Common myeloid progenitor, CD34-positive (primary cell): ENCODE results near the gene ZMYND10.
A peak's percentile ranks its signal among the peaks of the same experiment; 100 is the strongest.

Experiments
- CTCF ChIA-PET: fragments of 350-600 bp; sonication (Branson Sonifier 250); formaldehyde crosslinking; loops from one replicate; lab custom pipeline; 2021; ENCODE audit warnings: antibody characterized with exemption; lab: Charles Lee
- POLR2A ChIA-PET: fragments of 350-600 bp; sonication (Branson Sonifier 250); formaldehyde crosslinking; loops from one replicate; lab custom pipeline; 2021; ENCODE audit warnings: antibody characterized with exemption; lab: Charles Lee
- DNase-seq, 3 donors: peaks; one replicate each; pipeline versions ENCODE4 v3.0.0 to v3.0.0-alpha.2; 2013
- H3K27ac ChIP-seq, 2 experiments: 1 replicate in 1 of 2; 2 replicates in 1 of 2; pipeline ENCODE4 v1.7.0; 2013; ENCODE audit warnings: inconsistent platforms in 2 of 2, low read length in 2 of 2, mild to moderate bottlenecking in 2 of 2, low read depth in 1 of 2, moderate library complexity in 1 of 2; ENCODE audit not compliant: severe bottlenecking in 2 of 2, insufficient read depth in 1 of 2, poor library complexity in 1 of 2
- H3K27me3 ChIP-seq, 5 experiments: replicated peaks in 2 of 5; 1 replicate in 3 of 5; 2 replicates in 2 of 5; pipeline versions ENCODE4 v1.6.1 to v1.7.0; 2013; ENCODE audit warnings: low read length in 4 of 5, mild to moderate bottlenecking in 2 of 5, moderate library complexity in 2 of 5, inconsistent platforms in 1 of 5; ENCODE audit not compliant: insufficient read depth in 5 of 5, control insufficient read depth in 4 of 5
- H3K36me3 ChIP-seq, 4 experiments: 1 replicate in 2 of 4; 2 replicates in 2 of 4; pipeline versions ENCODE4 v1.6.1 to v1.7.0; 2013; ENCODE audit warnings: low read length in 3 of 4, control low read depth in 1 of 4, mild to moderate bottlenecking in 1 of 4; ENCODE audit not compliant: control insufficient read depth in 4 of 4, insufficient read depth in 4 of 4
- H3K4me1 ChIP-seq, 4 experiments: 1 replicate in 3 of 4; 2 replicates in 1 of 4; pipeline versions ENCODE4 v1.6.1 to v1.7.1; 2013; ENCODE audit warnings: low read length in 3 of 4, mild to moderate bottlenecking in 3 of 4, control low read depth in 1 of 4, inconsistent platforms in 1 of 4, moderate library complexity in 1 of 4; ENCODE audit not compliant: control insufficient read depth in 4 of 4, insufficient read depth in 4 of 4; ENCODE audit errors: control extremely low read depth in 1 of 4
- H3K4me3 ChIP-seq, 7 experiments: 1 replicate in 4 of 7; 2 replicates in 3 of 7; pipeline versions ENCODE4 v1.5.1 to v1.7.0; 2013; ENCODE audit warnings: mild to moderate bottlenecking in 7 of 7, low read length in 6 of 7, moderate library complexity in 6 of 7, inconsistent platforms in 2 of 7, low read depth in 2 of 7, control low read depth in 1 of 7; ENCODE audit not compliant: insufficient read depth in 4 of 7, control insufficient read depth in 1 of 7; ENCODE audit errors: extremely low read depth in 1 of 7
- H3K9me3 ChIP-seq, 5 experiments: 1 replicate in 4 of 5; 2 replicates in 1 of 5; pipeline versions ENCODE4 v1.6.1 to v1.7.1; 2013; ENCODE audit warnings: low read length in 4 of 5, mild to moderate bottlenecking in 2 of 5, inconsistent platforms in 1 of 5, low read depth in 1 of 5, moderate library complexity in 1 of 5; ENCODE audit not compliant: control insufficient read depth in 4 of 5, insufficient read depth in 2 of 5; ENCODE audit errors: control extremely low read depth in 1 of 5
- WGBS: methylation state at CpG from one replicate; pipeline ENCODE4 v1.1.5; 2013; ENCODE audit not compliant: insufficient coverage; 5-methylcytosine and 5-hydroxymethylcytosine counted together

Gene ZMYND10

GRCh38 chr3:50354850-50355249 lies 9.3 kb upstream of the ZMYND10 start:
- Histone ChIP-seq H3K4me3 (no peak overlapping the region), H3K4me1 (peaks cover 13 to 64% (median 57%) of the 10 kb centered on the region in 4 experiments)
- CTCF ChIA-PET: interaction anchor here (1.6 to 4.3 kb wide), 4 partner anchors 7 to 31 kb away, joined by 7 to 29 read pairs (median 14); partner anchors contain the start of gene ZMYND10

GRCh38 chr3:50354186-50354764 lies 8.7 kb upstream of the ZMYND10 start:
- H3K27ac ChIP-seq: no peak overlapping the region
- DNase-seq: peak in 1 of 3 donors; percentile 24
- no peaks in the 10 kb centered on the region for H3K27me3 ChIP-seq
- H3K4me1 ChIP-seq: peaks cover 13 to 66% (median 60%) of the 10 kb centered on the region in 4 experiments
- WGBS: 95% methylated on average over 4 of the region's 5 CpGs
- no peaks in the 10 kb centered on the region for H3K9me3 ChIP-seq
- H3K4me3 ChIP-seq: no peak overlapping the region
- CTCF ChIA-PET: interaction anchor here (1.0 to 4.3 kb wide), 11 partner anchors 7 to 216 kb away, joined by 3 to 29 read pairs (median 5); no protein-coding TSS in a partner anchor
- POLR2A ChIA-PET: no interaction called here
- H3K36me3 ChIP-seq: peaks cover 0 to 62% (median 39%) of the 10 kb centered on the region in 4 experiments

More at GRCh38 chr3:50354850-50355249, 9.3 kb upstream of the ZMYND10 start:
- POLR2A ChIA-PET: no interaction called here
- DNase-seq: no peak
- H3K27ac ChIP-seq: no peak overlapping the region
- H3K36me3 ChIP-seq: peaks cover 0 to 61% (median 38%) of the 10 kb centered on the region in 4 experiments
- H3K27me3 ChIP-seq: no peaks in the 10 kb centered on the region
- WGBS: 98% methylated on average over 6 of the region's 7 CpGs
- no peaks in the 10 kb centered on the region for H3K9me3 ChIP-seq

- ChIA-PET CTCF (interaction anchor here (0.9 to 3.8 kb wide), 13 partner anchors 10 to 217 kb away, joined by 3 to 18 read pairs (median 5); no protein-coding TSS in a partner anchor), POLR2A (interaction anchor here (0.9 kb wide), 1 partner anchor 16 kb away, joined by 5 read pairs; no protein-coding TSS in a partner anchor)
- peaks cover 13 to 61% (median 53%) of the 10 kb centered on the region in 4 experiments for H3K4me1 ChIP-seq
- H3K9me3 ChIP-seq: no peaks in the 10 kb centered on the region
- peak overlapping the region in 1 of 2 experiments; percentile 43 for H3K27ac ChIP-seq
- no peak overlapping the region for H3K4me3 ChIP-seq
- 88% methylated on average over 9 of the region's 12 CpGs for WGBS
- DNase-seq: no peak
- no peaks in the 10 kb centered on the region for H3K27me3 ChIP-seq
- peaks cover 3 to 70% (median 45%) of the 10 kb centered on the region in 4 experiments for H3K36me3 ChIP-seq
Observed at GRCh38 chr3:50353245-50354004, 7.9 kb upstream of the ZMYND10 start.

DNA sequence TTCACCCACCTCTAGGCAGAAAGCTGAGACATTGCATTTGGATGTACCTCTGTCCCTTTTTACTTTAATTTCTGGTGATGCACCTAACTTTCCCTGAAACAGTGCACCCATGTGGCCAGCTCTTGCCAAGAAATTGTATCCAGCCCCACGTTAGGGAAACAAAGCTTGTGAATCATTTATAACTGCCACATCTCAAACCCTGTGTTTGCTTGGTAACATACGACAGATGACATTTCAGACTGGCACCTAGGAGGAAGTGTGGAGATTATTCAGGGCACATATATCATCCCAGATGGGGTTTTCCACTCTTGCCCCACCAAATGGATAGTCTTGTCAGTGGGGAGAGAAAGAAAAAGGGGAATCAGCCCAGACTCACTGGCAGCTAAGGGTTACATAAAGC lies 7.2 kb upstream of the ZMYND10 start:
- peaks cover 10 to 55% (median 47%) of the 10 kb centered on the region in 4 experiments for H3K4me1 ChIP-seq
- H3K27ac ChIP-seq: peak overlapping the region in 1 of 2 experiments; percentile 43
- no peaks in the 10 kb centered on the region for H3K27me3 ChIP-seq
- no peak overlapping the region for H3K4me3 ChIP-seq
- 52% methylated on average over 2 of the region's 2 CpGs for WGBS
- DNase-seq: peak; percentile 58 to 87 (median 83)
- peaks cover 7 to 70% (median 50%) of the 10 kb centered on the region in 4 experiments for H3K36me3 ChIP-seq
- ChIA-PET POLR2A (interaction anchor here (0.8 to 0.9 kb wide), 2 partner anchors 16 to 61 kb away, joined by 3 to 5 read pairs; partner anchors contain the start of gene IFRD2), CTCF (interaction anchor here (0.7 to 3.8 kb wide), 13 partner anchors 9 to 55 kb away, joined by 3 to 18 read pairs (median 5); no protein-coding TSS in a partner anchor)
- H3K9me3 ChIP-seq: no peaks in the 10 kb centered on the region

GRCh38 chr3:50351323-50351697 lies 5.8 kb upstream of the ZMYND10 start:
- no peaks in the 10 kb centered on the region for H3K9me3 ChIP-seq
- no peaks in the 10 kb centered on the region for H3K27me3 ChIP-seq
- POLR2A ChIA-PET: interaction anchor here (1.3 kb wide), 1 partner anchor 14 kb away, joined by 5 read pairs; no protein-coding TSS in a partner anchor
- WGBS: 60% methylated on average over 6 of the region's 11 CpGs
- peaks cover 7 to 60% (median 46%) of the 10 kb centered on the region in 4 experiments for H3K36me3 ChIP-seq
- DNase-seq: no peak
- peak overlapping the region; percentile 6 to 79 for H3K27ac ChIP-seq
- peak overlapping the region; percentile 62 to 87 (median 83) for H3K4me3 ChIP-seq
- H3K4me1 ChIP-seq: peaks cover 4 to 48% (median 35%) of the 10 kb centered on the region in 4 experiments
- CTCF ChIA-PET: interaction anchor here (1.2 to 6.2 kb wide), 4 partner anchors 7 to 41 kb away, joined by 3 to 51 read pairs (median 23); partner anchors contain the start of gene RASSF1

DNA sequence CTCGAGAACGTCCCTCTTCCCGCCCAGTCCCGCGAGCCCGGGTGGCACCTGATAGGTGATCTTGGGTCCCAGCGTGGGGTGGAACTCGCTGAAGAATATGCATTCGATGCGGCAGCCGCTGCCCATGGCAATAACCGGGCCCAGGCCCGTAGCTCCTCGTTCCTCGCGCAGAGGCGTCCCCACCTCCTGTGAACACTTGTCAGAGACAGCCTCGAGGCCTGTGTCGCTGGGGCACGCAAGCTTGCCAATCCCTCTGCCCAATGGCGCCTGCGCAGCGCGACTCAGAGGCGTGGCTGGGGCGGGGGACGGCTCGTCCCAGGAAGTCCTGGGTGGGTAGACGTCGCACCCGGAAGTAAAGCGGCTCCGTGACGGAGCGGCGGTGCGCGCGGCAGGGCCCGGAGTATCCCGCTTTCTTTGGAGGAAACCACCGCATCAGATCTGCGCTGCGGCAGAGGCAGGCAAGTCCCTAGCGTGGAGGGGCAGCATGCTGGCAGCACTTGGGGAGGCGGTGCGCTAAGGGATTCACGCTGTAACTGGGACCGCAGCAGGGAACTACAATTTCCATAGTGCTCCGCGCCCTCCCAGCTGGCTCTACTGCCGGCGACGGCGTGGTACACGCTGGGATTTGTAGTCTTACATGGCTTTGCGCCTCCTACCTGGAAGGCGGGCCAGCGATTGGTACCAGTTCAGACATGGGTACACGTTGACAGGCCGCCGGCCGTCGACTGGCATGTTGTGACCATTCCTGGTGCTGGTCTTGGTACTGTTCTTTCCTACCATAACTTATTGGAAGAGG lies 5.2 kb upstream of the ZMYND10 start, which contains the start of the genes CYB561D2 and NPRL2:
TSS of gene CYB561D2 (plus strand) at position 336 of the 796 bp plus-strand sequence. CDS start 572 bp downstream, outside the sequence.
TSS of gene NPRL2 (minus strand) at position 249 of the 796 bp plus-strand sequence. CDS start at position 126, 123 bp downstream.
- H3K36me3 ChIP-seq: peaks cover 7 to 54% (median 40%) of the 10 kb centered on the region in 4 experiments
- H3K4me3 ChIP-seq: peak within 1 kb of the TSS; percentile 62 to 87 (median 83)
- peak within 1 kb of the TSS; percentile 29 to 79 for H3K27ac ChIP-seq
- peaks cover 2 to 49% (median 36%) of the 10 kb centered on the region in 4 experiments for H3K4me1 ChIP-seq
- DNase-seq: peak; percentile 93 to 97 (median 96)
- no peaks in the 10 kb centered on the region for H3K9me3 ChIP-seq
- POLR2A ChIA-PET: interaction anchor here (0.6 to 1.3 kb wide), 3 partner anchors 11 to 14 kb away, joined by 3 to 8 read pairs (median 5); no protein-coding TSS in a partner anchor
- CTCF ChIA-PET: interaction anchor here (1.2 to 6.2 kb wide), 5 partner anchors 12 to 222 kb away, joined by 3 to 51 read pairs (median 6); partner anchors contain the start of gene RASSF1
- under 1% methylated on average over 58 of the region's 64 CpGs for WGBS
- no peaks in the 10 kb centered on the region for H3K27me3 ChIP-seq
